Bone marrow (tissue), 2 donors: ENCODE measurements around the gene CLIC5.
"Not testable (repeated sequence)": the region's sequence is repeated elsewhere in the genome, so short reads cannot be mapped to it uniquely, and the experiment has no call there.

ENCODE experiments used
- DNase-seq, 2 donors: peaks; one replicate each; lab custom pipeline; 2025; lab: John Stamatoyannopoulos, UW

CLIC5 gene

DNA sequence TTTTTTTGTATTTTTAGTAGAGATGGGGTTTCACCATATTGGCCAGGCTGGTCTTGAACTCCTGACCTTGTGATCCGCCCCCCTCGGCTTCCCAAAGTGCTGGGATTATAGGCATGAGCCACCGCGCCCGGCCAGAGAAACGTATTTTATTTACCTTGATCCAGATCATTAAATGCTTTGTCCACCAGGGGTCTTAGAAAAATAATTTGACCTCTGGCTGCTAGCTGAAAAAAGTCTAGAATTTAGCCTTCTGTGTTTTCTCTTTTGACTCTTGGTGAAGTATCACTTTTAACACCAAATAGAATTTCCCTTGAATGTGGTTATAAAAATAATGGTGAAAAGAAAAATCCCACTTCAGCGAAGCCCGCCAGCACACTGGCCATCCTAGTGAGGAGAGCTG, 89.2 kb downstream of the CLIC5 start:
- not testable (repeated sequence) for DNase-seq

DNA sequence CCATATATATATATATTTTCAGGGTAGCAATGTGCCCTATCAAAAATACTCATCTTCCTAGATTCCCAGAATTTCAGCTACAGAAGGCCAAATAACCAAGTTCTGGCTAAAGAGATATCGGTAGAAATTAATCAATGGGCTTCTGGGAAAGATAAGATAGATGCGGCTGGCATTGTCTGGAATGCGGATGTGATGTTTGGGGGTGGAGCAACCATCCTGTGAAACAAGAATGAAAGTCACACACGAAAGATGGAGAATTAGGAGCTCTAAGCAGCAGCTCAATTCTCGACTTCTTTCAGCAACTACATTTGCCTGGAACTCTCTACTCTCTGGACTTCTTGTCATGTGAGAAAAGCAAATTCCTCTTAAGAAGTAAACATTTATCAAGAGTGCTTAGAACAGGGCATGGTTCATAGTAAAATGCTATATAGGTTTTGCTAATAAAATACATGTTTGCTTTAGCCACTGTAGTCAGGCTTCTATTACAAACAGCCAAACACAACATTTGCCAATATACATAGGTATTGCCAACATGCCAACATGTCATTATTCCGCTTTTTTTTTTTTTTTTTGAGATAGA, 90.8 kb downstream of the CLIC5 start:
- no peak for DNase-seq

DNA sequence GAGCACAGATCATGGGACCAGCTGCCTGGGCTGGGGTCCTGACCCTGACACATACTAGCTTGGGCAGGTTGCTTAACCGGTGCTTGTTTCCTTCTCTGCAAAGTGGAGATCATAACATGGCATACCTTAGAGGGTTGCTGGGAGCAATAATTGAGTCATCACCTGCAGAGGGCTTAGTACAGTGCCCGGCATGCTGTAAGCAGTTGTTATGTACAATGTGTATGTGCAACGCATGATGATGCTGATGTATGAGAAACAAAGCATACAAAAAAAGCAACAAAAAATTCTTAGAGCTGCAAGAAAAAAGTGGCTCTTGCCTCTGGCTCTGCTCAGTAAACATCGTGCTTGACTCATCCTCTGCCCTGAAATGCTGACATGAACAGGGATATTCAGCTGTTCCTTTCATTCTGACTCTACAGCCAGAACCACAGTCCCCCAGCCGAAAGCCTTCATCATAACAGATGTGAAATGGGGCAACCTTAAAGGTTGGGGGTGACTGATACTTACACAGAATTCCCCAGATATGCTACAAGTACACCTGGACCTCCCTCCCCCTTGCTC, 91.7 kb downstream of the CLIC5 start:
- no peak for DNase-seq

DNA sequence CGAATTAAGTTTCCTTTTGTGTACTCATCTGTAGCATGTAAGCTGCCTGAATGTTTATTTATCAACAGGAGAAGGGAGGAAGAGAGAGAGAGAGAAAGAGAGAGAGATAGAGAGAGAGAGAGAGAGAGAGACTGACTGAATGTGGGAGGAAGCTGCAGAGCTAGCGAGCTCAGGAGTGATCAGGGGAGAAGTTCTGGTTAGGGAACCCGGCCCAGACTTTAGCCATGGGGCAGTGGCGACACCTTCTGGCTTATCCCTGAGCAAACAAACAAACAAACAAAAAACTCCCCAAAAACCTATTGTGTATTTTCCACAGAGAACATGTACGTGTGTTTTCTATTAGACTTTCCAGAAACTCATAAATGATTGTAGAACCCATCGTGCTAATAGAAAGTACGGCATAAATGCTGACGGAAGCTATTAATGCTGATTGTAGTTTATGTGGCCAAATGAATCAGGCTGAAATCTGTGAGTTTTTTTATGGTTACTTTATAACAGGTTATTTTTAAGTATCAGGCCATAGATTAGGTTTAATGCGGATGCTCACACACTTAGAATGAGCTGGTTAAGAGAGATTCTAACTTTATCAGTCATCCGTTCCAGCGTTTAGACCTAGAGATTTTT, 92.8 kb downstream of the CLIC5 start:
- peak; percentile 21 to 66 for DNase-seq

DNA sequence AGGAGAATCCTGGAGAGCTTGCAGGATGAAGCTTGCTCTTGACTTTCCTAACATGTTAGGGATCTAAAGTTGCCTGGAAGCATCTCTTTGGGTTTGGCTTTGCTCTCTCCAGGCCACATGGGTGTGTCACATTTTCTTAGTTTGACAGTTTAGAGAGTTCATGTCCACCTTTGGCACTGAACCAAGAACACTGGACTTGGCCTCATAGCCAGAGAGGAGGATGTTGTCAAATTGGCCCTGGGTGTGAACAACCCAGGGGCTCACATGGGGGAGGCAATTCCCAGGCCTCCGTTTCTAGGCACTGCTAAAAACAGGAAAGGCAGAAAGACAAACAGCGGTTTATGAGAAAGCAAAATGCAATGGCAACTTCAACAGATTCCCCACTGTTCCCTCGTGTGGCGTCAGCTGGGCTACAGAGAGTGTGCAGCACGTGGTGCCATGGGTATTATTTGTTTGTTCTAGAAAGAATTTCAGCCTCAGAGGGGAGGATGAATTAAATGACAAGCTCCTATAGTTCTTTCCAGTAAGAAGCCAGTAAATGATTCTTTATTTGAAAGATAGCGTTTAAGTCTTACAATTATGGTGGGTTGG, 93.9 kb downstream of the CLIC5 start:
- DNase-seq = no peak

DNA sequence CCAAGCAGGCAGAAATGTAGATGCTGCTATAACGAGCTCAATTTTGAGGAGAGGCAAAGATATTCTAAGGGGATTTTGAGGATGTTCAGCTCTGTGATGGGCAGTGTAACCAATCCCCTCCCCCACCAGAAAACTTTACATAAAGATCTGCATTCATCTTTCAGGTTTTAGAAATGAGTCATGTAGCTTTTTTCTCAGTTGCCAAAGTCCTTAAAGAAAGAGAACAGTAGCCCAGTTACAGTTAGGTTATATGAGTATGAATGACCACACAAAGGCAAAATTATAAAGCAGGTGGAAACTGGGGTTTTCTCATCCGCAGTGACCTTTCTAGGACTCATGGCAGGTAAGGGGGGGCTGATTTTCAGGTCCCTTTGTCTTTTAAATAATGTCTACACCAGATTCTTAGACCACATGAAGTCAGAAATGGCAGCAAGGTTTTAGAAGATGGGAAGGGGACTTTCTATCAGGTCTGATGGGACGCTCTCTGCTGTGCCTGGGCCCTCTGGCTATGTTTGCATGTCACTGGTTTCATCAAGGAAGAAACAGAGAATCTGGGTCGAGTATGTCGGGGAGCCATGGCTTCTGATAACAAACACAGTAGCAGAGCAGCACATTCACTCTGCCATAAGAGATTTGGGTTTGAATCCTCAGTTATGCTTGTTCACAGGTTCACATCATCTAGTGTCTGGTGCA, 94.7 kb downstream of the CLIC5 start:
- DNase-seq = no peak

DNA sequence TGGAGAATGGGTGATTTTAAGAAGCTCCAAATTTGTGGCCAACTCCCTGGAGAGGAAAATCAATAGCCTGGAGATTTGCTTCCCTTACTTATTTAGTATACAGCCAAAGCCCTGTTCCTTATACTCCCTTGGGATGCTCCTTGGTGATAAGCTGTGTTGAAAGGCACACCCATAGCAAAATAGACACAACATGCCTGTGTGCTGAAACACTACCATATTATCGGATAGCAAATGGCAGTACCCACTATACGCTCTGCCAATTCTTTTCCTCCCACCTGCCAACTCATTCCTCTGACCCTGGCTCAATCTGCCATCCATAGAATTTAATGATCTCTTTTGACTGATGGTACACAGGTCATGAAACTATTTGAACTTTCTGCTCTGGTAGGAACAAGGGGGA, 98.2 kb downstream of the CLIC5 start:
- no peak for DNase-seq

DNA sequence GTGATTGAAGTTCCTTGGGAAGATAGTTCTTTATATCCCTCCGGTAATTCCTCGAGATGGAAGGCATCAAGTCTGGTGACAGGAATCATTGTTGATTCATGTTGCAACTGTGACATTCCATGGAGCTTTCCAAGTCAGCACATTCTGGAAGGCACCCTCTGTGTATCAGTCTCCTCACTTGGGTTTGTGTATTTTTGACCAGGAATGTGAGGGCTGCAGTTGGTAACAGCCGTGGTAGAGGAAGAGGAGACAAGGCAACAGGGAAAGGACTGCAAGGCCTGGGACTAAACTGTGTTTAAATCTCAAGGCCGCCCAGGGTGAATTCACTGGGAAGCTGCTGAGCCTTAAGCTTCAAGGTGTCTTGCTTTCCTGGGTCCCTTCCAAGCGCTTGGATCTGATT, 99.0 kb downstream of the CLIC5 start:
- DNase-seq = no peak

DNA sequence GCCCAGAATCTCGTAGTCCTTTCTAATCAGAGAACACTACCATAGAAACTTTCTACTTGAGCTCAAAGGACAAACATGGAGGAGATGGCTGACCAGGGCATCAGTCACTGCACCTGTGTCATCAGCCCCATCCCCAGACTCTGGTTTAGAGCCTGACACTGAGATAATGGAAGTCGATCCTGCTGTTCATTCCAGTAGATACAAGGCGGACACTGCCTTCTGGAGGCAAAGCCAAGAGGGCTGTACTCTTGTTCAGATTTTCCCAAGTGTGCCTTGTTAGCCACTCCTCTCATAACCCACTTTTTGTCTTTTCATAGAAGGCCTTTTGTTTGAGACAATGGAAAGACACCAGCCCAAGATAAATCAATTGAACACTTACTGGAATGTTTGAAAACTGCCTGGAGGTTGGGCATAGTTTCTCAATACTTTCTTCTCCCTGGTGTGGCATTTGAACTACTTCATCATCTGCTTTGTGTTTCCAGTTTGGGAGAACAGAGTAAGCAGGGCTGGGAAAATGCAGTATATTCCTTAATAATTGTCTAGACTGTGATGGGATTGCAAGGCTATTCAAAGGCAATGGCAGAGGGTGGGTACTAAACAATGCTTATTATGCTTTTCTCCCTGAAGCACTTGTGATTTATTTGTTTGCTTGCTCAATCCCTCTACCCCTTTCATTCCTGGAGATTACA, 99.7 kb downstream of the CLIC5 start:
- DNase-seq = no peak

DNA sequence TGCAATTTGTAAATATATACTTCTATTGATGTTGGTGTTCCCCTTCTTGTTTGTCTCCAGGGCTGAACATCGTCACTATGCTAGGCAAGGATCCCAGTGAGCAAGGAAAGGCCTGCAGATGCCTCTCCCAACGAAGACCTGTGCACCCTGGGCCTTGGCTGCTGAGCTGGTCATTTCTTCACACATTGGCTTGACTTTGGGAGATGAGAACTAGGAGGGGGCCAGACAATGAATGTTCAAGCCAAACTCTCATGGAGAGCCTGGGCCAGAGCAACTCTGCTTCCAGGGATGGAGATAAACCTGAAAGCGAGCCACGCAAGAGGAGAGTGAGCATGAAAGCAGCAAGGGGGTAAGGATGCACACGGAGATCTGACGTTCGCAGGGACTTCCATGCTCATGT, 104.0 kb downstream of the CLIC5 start:
- no peak for DNase-seq

DNA sequence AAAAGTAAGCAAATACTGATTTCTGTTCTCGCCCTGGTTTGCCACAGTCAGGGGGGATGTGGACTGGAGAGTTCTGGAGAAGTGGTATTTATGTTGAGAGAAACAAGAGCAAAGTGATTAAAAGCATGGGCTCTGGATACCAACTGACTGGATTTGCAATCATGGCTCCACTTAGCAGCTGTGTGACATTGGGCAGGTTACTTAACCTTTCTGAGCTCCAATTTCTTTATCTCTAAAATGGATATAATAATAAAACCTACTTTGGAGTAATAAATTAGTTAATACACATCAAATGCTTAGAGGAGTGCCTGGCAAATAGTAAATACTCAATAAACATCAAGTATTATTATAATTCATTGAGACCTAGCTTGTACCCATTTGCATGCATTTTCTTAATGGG, 111.7 kb downstream of the CLIC5 start:
- no peak for DNase-seq

DNA sequence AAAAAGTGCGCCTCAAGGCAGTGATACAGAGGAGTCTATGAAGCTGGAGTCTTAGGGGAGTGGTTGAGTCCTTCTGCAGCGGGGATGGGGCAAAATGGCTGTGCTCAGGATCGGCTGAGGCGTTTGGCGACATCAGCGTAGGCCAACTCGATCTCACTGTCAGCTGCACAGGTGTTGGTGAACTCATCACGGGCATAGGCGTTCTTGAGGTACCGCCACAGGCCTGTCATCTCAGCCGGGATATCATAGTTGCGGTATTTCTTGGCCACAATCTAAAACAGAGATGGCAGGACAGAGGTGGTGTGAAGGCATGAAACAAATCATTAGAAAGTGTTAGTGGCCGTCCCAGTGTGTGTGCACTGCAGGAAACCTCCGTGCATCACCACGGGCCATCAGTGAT, 112.7 kb downstream of the CLIC5 start:
- DNase-seq = no peak

DNA sequence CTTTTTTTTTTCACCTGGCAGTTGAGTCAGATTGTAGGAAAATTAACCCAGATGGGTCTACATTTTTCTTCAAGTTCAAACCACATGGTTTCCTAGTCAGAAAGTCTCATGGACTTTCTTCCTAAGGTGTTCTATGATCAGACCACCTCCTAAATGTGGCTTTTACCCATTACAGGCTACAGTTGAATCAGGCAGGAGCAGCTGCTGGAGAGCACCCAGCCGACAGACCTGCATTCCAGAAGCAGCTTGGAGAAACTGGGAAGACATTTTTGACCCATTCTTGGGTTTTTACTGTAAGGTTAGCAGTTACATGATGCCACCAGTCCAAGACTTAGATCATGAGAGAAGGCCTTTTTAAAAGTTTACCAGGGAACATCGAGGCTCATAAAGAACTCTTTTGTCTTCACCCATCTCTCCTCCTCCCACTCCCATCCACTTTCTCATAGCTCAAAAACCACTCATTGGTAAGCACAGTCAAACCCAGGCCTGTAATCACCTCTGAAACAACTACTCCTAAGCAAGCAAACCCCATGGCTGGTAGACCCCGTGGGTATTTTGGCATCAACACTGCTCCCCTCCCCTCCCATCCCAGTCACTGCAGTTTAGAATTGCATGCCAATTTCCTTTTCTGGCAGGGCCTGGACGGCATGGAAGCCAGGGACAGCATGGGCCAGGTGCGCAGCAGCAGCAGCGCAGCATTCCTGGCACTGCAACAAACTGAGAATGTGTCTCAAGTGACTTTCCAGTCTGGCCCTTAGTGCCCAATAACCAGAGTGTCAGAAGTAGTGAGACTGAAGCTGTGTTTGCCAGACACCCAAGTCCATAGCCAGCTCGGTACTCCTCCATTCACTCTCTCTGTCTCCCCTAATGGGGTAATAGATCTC, 113.7 kb downstream of the CLIC5 start:
- no peak for DNase-seq

DNA sequence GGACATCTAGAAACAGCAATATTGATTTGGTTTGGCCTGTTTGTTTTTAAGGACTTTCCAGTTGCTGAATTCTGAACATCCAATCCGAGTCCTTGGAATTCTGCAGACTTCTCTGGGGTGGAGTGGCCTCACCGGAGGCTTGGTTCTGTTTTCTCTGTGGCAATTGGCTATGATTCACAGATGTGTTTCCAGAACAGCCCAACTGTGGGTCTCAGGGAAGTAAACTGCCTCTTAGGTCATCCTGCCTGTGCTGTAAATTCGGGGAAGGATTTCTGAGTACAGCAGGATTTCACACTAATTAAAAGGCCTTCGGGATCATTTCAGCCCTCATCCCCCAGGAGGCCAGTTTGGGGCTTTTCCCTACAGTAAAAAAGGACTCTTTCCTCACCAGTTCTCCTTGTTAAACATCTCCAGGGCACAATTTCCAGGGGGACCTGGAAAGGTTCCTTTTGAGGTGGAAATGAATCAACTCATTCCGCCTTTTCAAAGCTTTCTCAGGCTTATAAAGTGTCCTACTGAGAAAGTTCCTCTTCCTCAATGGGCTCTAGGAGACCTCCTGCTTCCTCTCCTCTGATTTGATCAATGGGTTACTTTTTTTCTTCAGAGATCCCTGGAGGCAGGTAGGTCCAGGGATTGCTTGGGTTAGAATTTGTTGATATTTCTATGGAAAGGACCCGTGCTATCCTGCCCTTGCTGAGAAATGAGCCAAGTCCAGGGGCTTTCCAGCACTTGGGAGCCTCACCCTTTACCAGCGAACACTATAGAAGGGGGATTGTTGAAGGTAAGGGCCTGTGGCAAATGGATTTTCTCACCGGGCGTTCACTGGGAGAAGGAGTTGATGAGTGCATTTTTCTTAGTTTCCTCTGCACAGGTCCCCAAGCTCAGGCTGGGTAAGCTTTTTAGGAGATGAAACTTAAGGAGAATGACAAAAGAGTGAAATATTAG, 114.6 kb downstream of the CLIC5 start:
- no peak for DNase-seq

DNA sequence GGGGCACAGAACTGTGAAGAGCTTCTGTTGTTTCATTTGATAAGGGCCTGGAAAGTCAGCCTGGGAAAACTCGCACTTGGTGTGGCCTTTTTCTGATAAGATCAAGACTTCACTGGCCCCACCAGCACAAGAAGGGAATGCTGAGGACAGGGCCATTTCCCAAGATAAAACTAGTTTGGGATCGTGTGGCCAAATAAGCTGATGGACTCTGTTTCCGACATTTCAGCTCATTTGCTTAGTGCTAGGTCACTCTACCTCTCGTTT, 116.0 kb downstream of the CLIC5 start:
- DNase-seq = no peak

DNA sequence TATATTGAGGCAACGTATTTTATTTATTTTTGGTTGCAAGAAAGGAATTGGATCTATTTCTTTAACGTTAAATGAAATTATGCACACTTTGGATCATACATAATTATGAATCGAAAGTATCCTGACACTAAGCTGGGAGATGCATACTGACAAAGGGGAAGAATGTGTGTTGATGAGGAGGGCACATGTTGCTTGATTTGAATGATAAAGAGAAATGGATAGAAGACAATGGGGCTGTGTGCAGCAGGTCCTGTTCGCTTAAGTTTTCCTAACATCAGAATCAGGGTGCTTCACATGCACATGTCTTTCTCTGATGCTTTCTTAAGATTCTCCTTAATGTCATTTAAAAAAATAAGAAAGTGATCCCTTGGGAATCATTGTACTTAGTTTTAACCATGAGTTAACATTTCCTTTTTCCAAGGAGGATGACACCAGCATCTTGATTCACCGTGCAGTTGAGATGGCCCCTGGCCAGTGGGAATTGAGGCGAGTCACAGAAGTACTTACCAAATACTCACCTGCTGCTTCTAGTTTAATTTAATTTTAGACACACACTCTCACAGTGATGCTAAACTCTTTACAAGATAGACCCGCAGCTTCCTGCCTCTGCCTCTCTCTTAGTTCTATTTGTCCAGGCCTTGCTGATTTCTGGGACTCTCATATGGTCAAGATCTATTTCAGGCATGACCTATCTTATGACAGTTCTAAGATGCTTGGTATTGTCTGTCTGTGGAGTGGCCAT, 116.5 kb downstream of the CLIC5 start:
- no peak for DNase-seq

DNA sequence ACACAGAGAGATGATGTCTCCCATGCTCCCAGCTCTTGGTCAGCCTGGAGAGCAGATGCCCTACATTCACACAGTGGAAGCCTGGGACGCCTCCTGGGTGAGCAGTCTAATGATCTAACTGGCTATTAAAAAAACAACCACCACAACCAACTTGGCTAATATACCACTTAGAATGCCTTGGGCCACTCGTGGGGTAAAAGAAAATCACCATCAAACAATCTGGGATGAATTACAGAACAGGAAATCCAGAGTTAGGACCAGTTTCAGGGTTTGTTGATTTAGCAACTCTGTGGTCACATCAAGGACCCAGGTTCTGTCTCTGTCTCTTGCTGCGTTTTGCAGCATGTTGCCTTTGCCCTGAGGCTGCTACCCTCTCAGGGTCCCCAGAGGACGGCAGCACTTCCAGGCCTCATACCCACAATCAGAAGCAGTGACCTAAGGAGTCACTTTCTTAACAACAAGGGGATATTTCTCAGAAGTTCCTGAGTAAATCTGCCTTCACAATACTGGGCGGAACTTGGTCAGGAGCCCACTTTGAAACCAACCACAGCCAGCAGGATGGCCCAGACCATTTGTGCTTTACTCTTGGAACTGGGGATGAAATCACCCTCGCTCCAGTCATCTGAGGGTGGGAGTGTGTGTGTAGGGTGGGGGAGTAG, 118.7 kb downstream of the CLIC5 start:
- no peak for DNase-seq

DNA sequence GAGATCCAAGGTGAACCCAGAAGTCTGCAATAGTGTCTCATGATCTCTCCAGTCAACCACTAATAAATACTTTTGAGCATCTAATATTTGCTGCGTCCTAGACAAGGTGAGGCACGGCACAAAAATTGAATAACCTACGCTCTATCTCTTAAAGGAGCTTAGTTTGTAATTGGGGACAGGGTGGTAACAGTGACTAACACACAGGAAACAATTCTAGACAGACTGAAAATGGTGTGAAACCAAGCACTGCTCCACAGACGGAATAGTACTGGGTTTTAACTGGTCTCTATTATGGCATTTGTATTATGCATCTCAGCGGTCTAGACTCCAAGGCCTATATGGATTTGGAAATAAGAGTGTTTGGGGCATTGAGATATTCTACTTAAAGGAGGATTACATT, 120.1 kb downstream of the CLIC5 start:
- DNase-seq = peak in 1 of 2 donors; percentile 1

DNA sequence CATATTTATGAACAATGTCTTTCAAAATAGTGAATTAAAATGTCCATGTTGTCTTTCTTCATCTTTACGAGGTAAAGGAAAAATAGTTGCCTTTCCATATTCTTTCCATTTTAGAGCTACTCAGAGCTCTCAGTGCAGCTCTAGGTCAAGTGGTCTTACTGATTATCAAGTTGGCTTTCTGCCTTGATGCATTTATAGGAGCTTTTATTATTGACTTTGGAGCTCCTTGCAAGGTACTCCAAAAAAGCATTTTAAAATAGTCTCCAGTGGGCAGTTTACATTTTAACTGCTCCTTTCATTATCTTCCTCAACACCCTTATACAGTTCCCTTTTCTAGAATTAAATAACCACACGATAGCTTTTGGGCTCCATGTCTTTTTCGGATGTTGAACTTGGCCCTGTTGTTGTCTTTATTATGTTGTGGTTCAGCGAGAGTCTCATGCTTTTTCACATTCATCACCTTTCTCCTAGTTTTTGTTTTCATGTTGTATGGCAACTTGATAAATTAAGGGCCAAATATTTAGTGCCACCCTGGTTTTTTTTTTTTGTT, 122.9 kb downstream of the CLIC5 start:
- peak in 1 of 2 donors; percentile 3 for DNase-seq
